ENCODE data around the gene COCH. TPM values are rescaled to one million over a fixed set of nuclear protein-coding genes. Genes with fewer than 3 reads are reported as not detected.
A peak's percentile ranks its signal among the peaks of the same experiment; 100 is the strongest.

Gene COCH
- total RNA-seq, 3 donors from 2014 or later, result 0.89 to 1.6 (median 1.4) TPM

DNA sequence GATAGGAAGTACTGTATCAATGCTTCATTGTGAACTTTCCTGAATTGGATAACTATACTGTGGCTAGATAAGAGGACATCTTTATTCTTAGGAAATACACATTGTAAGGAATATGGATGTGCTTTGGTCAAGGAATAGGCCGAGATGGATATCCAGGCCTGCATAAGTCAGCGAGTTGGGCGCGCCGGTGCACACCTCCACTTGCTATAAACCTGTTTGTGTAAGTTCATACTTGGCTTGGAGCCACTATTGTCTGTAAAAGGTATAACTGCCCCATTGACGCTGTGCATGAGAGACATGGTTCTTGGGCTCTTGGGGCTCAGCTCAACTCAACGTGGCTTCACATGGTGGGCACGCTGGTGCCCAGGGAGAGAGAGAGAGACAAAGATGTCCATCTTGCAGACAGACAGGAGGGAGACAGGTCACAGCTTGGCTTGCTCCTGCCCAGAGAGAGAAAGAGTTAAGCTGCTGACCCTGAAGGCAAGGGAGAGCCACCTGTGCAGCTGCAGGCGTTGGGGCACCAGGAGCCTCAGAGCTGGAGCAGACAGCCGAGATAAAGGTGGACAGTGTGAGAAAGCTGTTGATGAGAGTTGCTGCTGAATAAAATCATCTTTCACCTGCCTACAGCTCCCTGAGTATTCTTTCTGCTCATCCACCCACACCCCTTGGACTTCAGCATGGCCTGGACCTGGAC is 34.1 kb upstream of the COCH start:
- DNase-seq, result peak; percentile 64 to 74 (median 68)
- ATAC-seq, result peak; percentile 88
- intact Hi-C loops (cut with DNase I, micrococcal nuclease), result no loop called here
- Histone ChIP-seq H3K36me3 (ENCODE audit: low read depth) (no peaks in the 10 kb centered on the region), H3K4me1 (ENCODE audit: low read depth) (peaks cover 24% of the 10 kb centered on the region), H3K4me3 (no peak overlapping the region), H3K9me3 (no peaks in the 10 kb centered on the region)
- TF ChIP-seq, protein P1, sequence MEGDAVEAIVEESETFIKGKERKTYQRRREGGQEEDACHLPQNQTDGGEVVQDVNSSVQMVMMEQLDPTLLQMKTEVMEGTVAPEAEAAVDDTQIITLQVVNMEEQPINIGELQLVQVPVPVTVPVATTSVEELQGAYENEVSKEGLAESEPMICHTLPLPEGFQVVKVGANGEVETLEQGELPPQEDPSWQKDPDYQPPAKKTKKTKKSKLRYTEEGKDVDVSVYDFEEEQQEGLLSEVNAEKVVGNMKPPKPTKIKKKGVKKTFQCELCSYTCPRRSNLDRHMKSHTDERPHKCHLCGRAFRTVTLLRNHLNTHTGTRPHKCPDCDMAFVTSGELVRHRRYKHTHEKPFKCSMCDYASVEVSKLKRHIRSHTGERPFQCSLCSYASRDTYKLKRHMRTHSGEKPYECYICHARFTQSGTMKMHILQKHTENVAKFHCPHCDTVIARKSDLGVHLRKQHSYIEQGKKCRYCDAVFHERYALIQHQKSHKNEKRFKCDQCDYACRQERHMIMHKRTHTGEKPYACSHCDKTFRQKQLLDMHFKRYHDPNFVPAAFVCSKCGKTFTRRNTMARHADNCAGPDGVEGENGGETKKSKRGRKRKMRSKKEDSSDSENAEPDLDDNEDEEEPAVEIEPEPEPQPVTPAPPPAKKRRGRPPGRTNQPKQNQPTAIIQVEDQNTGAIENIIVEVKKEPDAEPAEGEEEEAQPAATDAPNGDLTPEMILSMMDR (IDR thresholded peaks at IDR 0.05), result no peak

GRCh38 chr14:30842431-30842830 is 31.9 kb upstream of the COCH start:
- TF ChIP-seq, protein P1 (IDR thresholded peaks at IDR 0.05), result no peak
- no peak for DNase-seq
- Histone ChIP-seq H3K36me3 (ENCODE audit: low read depth) (no peaks in the 10 kb centered on the region), H3K4me1 (ENCODE audit: low read depth) (peaks cover 24% of the 10 kb centered on the region), H3K9me3 (no peaks in the 10 kb centered on the region), H3K4me3 (no peak overlapping the region)
- intact Hi-C loops (cut with DNase I, micrococcal nuclease), result no loop called here
- peak; percentile 70 for ATAC-seq

DNA sequence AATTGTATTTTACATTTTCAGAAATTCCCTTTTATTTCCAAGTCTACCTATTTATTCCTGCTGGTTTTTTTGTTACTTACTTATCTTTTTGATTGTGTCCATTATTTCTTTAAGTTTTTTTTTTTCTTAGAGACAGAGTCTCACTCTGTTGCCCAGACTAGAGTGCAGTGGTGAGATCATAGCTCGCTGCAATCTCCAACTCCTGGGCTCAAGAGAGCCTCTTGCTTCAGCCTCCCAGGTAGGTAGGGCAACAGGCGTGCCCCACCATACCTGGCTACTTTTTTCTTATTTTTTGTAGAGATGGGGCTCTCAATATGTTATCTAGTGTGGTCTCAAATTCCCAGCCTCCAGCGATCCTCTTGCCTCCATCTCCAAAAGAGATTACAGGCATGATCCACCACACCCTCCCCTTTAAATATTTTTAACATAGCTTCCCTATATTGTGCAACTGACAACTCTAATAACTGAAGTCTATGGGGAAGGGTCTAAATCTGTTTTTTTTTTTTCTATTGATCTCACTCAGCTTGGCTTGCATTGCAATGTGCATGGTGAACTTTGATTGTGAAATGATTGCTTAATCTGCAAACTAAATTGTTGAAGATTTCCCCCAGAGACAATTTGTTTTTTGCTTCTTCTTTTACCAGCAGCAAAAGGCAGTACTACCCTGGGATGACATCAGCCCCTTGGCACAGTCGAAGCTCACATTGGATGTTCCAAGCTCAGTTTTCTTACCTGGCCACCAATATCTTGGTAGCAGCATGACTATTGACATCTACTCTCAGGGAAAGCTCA is 25.7 kb upstream of the COCH start:
- Histone ChIP-seq H3K36me3 (ENCODE audit: low read depth) (no peaks in the 10 kb centered on the region), H3K9me3 (no peaks in the 10 kb centered on the region), H3K4me3 (no peak overlapping the region), H3K4me1 (ENCODE audit: low read depth) (no peaks in the 10 kb centered on the region)
- TF ChIP-seq, protein P1 (IDR thresholded peaks at IDR 0.05), result no peak
- intact Hi-C loops (cut with DNase I, micrococcal nuclease), result no loop called here
- ATAC-seq (no peak), DNase-seq (no peak)

DNA sequence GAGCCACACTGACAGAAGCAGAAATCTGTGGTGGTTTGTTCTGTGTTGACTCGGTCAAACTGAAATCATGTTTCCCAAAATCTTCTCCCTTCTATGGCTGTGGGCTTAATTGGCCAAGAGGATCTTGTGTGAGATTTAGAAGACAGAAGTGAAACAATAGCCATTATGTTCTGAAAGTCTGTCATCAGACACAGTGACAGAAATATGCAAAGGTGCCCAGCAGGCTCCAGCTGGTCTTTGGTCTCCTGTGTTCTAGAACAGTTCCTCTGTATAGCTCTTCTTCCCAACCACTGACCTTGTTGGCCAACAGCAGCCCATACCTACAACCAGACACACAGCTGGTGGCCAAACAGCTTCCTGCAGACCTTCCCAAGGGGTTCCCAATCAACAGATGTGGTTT is 25.0 kb upstream of the COCH start:
- Histone ChIP-seq H3K36me3 (ENCODE audit: low read depth) (no peaks in the 10 kb centered on the region), H3K4me1 (ENCODE audit: low read depth) (no peaks in the 10 kb centered on the region), H3K9me3 (no peaks in the 10 kb centered on the region), H3K4me3 (no peak overlapping the region)
- TF ChIP-seq, protein P1 (IDR thresholded peaks at IDR 0.05), result no peak
- intact Hi-C loops (cut with DNase I, micrococcal nuclease), result no loop called here
- no peak for DNase-seq
- ATAC-seq, result peak; percentile 43

GRCh38 chr14:30849983-30850382 is 24.4 kb upstream of the COCH start:
- ATAC-seq, result no peak
- no peaks in the 10 kb centered on the region for H3K4me1 ChIP-seq (ENCODE audit: low read depth)
- no peak for DNase-seq
- intact Hi-C loops (cut with DNase I, micrococcal nuclease), result no loop called here
- no peak overlapping the region for H3K4me3 ChIP-seq
- no peaks in the 10 kb centered on the region for H3K9me3 ChIP-seq
- TF ChIP-seq, protein P1 (IDR thresholded peaks at IDR 0.05), result no peak
- H3K36me3 ChIP-seq (ENCODE audit: low read depth), result no peaks in the 10 kb centered on the region

Measured in mucosa of descending colon (tissue), 3 donors.